Measurements from ENCODE around the gene MAP4K3.
"Not testable (repeated sequence)": the region's sequence is repeated elsewhere in the genome, so short reads cannot be mapped to it uniquely, and the experiment has no call there.

Gene MAP4K3

GRCh38 chr2:39409697-39410389 lies 27.2 kb downstream of the MAP4K3 start:
- no peak for DNase-seq (ENCODE audit: low read depth in 2 of 2)

GRCh38 chr2:39408351-39409136 lies 28.5 kb downstream of the MAP4K3 start:
- DNase-seq (ENCODE audit: low read depth in 2 of 2), result no peak

- no peak for DNase-seq (ENCODE audit: low read depth in 2 of 2)
These were observed 29.4 kb downstream of the MAP4K3 start for GRCh38 chr2:39407516-39408296.

DNA sequence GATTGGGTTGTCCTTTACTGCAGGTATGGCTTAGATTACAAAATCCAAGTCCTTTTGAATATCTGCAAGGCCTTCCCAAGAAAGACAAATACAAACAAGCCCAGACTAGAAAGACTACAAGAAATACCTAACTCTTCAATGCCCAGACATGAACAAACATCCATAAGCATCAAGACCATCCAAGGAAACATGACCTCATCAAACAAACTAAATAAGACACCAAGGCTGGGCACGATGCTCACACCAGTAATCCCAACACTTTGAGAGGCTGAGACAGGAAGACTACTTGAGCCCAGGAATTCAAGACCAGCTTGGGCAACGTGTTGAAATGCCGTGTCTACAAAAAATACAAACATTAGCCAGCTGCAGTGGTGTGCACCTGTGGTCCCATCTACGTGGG lies 31.7 kb downstream of the MAP4K3 start:
- DNase-seq (ENCODE audit: low read depth in 2 of 2), result no peak

DNA sequence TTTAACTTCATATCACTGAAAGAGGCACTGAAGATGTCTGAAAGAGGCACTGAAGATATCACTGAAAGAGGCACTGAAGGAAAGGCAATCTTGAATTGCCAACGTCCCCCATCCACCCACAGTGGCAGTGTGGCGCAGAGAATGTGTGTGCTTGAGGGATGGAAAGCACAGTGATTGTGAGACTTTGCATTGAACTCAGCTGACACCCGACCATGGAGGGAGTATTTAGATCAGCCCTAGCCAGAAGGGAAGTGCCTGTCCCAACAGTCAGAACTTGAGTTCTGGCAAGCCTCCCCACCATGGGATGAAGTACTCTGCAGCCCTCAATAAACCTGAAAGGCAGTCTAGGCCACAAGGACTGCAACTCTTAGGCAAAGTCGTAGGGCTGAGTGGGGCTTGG lies 33.8 kb downstream of the MAP4K3 start:
- DNase-seq (ENCODE audit: low read depth in 2 of 2), result no peak

GRCh38 chr2:39401319-39401718 lies 35.8 kb downstream of the MAP4K3 start:
- no peak for DNase-seq (ENCODE audit: low read depth in 2 of 2)

DNA sequence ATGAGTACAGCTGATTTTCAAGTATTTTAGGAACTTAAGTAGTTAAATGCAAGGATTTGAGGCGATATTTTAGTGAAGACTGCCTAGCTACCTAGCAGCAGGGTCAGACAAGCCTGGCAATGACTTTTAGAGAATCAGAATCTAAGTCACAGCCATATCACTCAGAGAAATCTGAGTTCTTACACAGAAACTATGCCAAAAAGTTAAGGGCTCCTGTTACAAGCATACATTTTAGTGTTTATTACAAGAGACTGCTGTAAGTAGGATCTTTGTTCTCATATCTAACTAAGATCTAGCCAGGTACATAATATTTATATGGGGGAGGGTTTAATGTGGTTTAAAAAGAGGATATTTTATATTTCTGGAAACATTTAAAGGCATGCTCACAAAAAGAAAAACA lies 37.5 kb downstream of the MAP4K3 start:
- no peak for DNase-seq (ENCODE audit: low read depth in 2 of 2)

- no peak for DNase-seq (ENCODE audit: low read depth in 2 of 2)
These were observed 41.8 kb downstream of the MAP4K3 start for GRCh38 chr2:39395313-39395712.

DNA sequence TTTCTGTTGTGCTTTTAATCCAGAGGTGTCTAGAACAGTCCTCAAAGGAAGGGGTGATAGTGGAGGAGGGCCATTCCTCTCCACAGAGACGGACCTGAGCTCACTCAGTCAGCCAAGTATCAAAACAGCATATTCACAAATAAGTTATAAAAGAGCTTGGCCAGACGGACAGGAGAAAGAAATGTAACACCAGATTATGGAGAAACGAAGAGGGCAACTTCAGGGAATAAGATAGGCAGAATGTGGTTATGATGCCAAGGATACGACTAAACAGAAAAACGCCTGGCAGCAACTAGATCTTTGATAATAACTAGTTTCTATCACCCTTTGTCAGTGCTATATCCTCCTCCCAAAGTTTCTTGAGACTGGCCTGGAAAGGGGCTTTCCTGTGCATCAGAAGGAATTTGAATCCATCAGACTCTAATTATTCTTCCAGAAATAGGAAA lies 42.5 kb downstream of the MAP4K3 start:
- DNase-seq (ENCODE audit: low read depth in 2 of 2), result no peak

DNA sequence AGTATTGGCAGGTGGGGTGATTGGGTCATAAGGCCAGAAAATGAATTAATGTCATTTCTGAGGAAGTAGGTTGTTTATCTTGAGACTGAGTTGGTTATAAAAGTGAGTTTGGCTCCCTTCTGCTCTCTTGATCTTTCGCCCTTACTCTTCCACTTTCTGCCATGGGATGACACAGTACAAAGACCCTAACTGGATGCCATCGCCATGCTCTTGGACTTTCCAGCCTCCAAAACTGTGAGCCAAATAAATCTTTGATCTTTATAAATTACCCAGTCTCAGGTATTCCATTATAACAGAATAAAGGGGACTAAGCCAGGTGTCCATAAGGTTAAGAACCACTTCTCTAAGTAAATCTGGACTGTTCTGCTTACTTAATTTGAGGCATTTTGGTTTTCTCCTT lies 44.4 kb downstream of the MAP4K3 start:
- DNase-seq (ENCODE audit: low read depth in 2 of 2), result no peak

GRCh38 chr2:39390216-39390615 lies 46.9 kb downstream of the MAP4K3 start:
- no peak for DNase-seq (ENCODE audit: low read depth in 2 of 2)

GRCh38 chr2:39386064-39386463 lies 51.0 kb downstream of the MAP4K3 start:
- no peak for DNase-seq (ENCODE audit: low read depth in 2 of 2)

DNA sequence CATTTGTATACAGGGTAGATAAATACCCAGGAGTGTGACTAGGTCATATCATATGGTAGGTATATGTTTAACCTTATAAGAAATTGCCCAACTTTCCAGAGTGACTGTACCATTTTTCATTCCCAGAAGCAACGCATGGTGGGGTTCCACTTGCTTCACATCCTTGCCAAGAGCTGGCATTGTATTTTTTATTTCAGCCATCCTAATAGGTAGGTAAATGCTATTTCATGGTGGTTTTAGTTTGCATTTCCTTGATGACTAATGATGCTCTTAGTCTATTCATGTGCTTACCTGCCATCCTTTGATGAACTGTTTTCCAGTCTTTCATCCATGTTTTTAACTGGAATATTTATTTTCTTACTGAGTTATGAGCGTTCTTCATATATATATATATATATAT lies 51.9 kb downstream of the MAP4K3 start:
- DNase-seq (ENCODE audit: low read depth in 2 of 2), result no peak

- DNase-seq (ENCODE audit: low read depth in 2 of 2), result not testable (repeated sequence)
These were observed 53.0 kb downstream of the MAP4K3 start for GRCh38 chr2:39384071-39384470.

DNA sequence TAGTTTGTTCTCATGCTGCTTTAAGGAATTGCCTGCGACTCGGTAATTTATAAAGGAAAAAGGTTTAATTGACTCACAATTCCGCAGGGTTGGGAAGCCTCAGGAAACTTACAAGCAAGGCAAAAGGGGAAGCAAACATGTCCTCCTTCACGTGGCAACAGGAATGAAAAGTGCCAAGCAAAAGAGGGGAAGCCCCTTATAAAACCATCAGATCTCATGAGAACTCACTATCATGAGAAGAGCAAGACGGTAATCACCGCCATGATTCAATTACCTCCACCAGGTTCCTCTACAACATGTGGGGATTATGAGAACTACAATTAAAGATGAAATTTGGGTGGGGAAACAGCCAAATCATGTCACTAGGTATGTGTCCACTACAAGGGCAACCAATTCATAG lies 53.9 kb downstream of the MAP4K3 start:
- DNase-seq (ENCODE audit: low read depth in 2 of 2), result no peak

DNA sequence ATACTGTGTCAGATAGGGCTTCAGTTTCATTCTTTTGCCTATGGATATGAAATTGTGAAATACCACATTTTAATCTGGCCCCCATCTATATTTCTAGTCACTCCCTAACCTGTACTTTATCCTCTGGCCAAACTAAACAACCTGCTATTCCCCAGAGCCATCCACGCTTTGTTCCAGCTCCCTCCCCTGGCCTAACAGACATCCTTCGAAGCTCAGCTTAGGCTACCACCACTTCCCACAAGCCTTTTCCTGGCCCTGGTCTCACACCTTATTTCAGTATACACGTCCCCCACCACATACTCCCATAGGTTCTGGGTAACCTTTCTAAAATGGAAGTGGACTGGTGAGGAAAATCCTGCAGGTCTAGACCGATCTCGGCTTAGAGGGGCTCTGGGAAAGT lies 55.4 kb downstream of the MAP4K3 start:
- DNase-seq (ENCODE audit: low read depth in 2 of 2), result no peak

DNA sequence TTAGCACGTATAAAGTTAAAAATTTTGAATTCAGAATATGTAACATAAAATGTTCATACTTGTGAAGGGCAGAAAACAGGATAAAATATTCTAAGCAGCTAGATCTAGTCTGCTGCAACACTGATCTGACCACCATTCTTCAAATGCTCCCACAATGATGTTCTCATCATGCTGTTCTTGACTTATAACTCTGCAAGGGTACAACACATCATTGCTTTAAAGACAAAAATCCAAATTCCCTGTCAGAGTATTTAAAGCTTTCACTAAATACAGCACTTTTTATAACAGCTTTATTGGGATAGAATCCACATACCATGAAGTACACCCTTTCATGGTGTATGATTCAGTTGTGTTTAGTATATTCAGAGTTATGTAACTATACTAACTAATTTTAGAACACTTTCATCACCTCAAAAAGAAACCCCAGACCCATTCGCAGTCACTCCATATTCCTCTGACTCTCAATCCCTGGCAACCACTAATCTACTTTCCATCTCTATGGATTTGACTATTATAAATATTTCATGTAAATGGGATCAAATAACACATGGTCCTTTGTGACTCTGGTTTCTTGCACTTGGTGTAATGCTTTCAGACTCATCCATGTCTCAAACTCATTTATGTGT lies 56.4 kb downstream of the MAP4K3 start:
- DNase-seq (ENCODE audit: low read depth in 2 of 2), result no peak

GRCh38 chr2:39379643-39380524 lies 57.2 kb downstream of the MAP4K3 start:
- no peak for DNase-seq (ENCODE audit: low read depth in 2 of 2)

DNA sequence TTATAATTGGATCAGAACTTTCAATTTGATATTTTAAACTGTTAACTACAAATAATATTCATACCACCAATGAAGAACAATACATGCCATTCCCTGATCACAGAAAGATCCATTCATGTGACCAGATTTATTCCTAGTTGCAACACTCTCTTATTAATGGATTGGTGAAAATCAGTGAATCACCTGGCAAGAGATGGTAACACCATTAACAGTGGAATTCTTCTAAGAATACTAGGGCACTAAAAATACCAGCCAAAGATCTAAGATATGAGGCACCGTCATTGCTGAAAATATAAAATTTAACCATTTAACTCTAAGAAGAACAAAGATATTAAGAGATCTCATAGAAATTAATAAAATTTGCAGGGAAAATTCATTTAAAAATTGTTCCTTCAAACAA lies 58.1 kb downstream of the MAP4K3 start:
- no peak for DNase-seq (ENCODE audit: low read depth in 2 of 2)

GRCh38 chr2:39377226-39377939 lies 59.7 kb downstream of the MAP4K3 start:
- no peak for DNase-seq (ENCODE audit: low read depth in 2 of 2)
